Endothelial cell of umbilical vein (primary cell): ENCODE results near the gene CHMP3. TPM values are rescaled to one million over a fixed set of nuclear protein-coding genes. Genes with fewer than 3 reads are reported as not detected.

Experiments
- BruUV-seq: library from RNA; stranded (reverse); fragments of 400-500 nt; replicated peaks from 2 replicates; lab custom pipeline; 2021; lab: Mats Ljungman, UMichigan
- CTCF ChIA-PET: fragments of 300-600, 350-600 bp; sonication (Branson Sonifier 250); formaldehyde crosslinking; loops from one replicate; lab custom pipeline; 2021; ENCODE audit warnings: antibody characterized with exemption, inconsistent platforms; lab: Charles Lee
- POLR2A ChIA-PET: fragments of 300-600, 350-600 bp; sonication (Branson Sonifier 250); formaldehyde crosslinking; loops from one replicate; lab custom pipeline; 2021; ENCODE audit warnings: antibody characterized with exemption, inconsistent platforms; lab: Charles Lee
- DNase-seq: peaks from one replicate; pipeline ENCODE4 v3.0.0-alpha.2; 2011; ENCODE audit warnings: low read depth, low spot score
- FAIRE-seq: peaks from 2 replicates; lab custom pipeline; 2011; peaks lifted over from hg19 to GRCh38; lab: Jason Lieb, UNC
- H2AFZ ChIP-seq: 2 replicates; pipeline ENCODE4 v1.6.0; 2012; ENCODE audit warnings: low read depth, low read length, control low read depth, inconsistent platforms
- H3K27ac ChIP-seq: 2 replicates; pipeline ENCODE4 v1.5.1; 2011; ENCODE audit warnings: low read depth, mild to moderate bottlenecking, control low read depth, low read length, moderate library complexity; ENCODE audit not compliant: insufficient read depth
- H3K27me3 ChIP-seq, 2 experiments: 2 replicates each; pipeline versions ENCODE4 v1.6.0 to v1.6.1; 2011; ENCODE audit warnings: low read length in 2 of 2, mixed read lengths in 1 of 2; ENCODE audit not compliant: control insufficient read depth in 2 of 2, insufficient read depth in 2 of 2
- H3K36me3 ChIP-seq, 2 experiments: 2 replicates in 1 of 2; 3 replicates in 1 of 2; pipeline ENCODE4 v1.5.1; 2011; ENCODE audit warnings: low read length in 2 of 2, mild to moderate bottlenecking in 1 of 2, moderate library complexity in 1 of 2; ENCODE audit not compliant: control insufficient read depth in 2 of 2, insufficient read depth in 2 of 2; ENCODE audit errors: extremely low read depth in 1 of 2
- H3K4me1 ChIP-seq: 3 replicates; pipeline ENCODE4 v1.5.1; 2011; ENCODE audit warnings: mild to moderate bottlenecking, low read length; ENCODE audit not compliant: control insufficient read depth, insufficient read depth; ENCODE audit errors: extremely low read depth
- H3K4me2 ChIP-seq: 2 replicates; pipeline ENCODE4 v1.6.1; 2011; ENCODE audit warnings: low read length, control low read depth, mixed read lengths; ENCODE audit not compliant: insufficient read depth
- H3K4me3 ChIP-seq, 3 experiments: fragments of 200-600 bp in 1 of 3; sonication (generic), shearing (Covaris generic) in 1 of 3; replicated peaks in 1 of 3; 2 replicates each; pipeline ENCODE4 v1.5.1; 2011 to 2016; ENCODE audit warnings: control low read depth in 3 of 3, low read length in 3 of 3, mild to moderate bottlenecking in 2 of 3, inconsistent platforms in 1 of 3, low read depth in 1 of 3, moderate library complexity in 1 of 3; ENCODE audit not compliant: insufficient read depth in 1 of 3
- H3K79me2 ChIP-seq: 2 replicates; pipeline ENCODE4 v1.6.0; 2012; ENCODE audit warnings: low read length, inconsistent platforms; ENCODE audit not compliant: control insufficient read depth, insufficient read depth
- H3K9ac ChIP-seq: replicated peaks from 2 replicates; pipeline ENCODE3; 2011; ENCODE audit warnings: low read length, control low read depth; ENCODE audit not compliant: insufficient read depth; ENCODE audit errors: extremely low read depth
- H3K9me1 ChIP-seq: replicated peaks from 3 replicates; pipeline ENCODE4 v1.6.0; 2011; ENCODE audit warnings: mild to moderate bottlenecking, low read length; ENCODE audit not compliant: control insufficient read depth, insufficient read depth; ENCODE audit errors: extremely low read depth
- H3K9me3 ChIP-seq: replicated peaks from 2 replicates; pipeline ENCODE4 v1.5.1; 2012; ENCODE audit warnings: low read length, inconsistent platforms; ENCODE audit not compliant: control insufficient read depth, insufficient read depth
- H4K20me1 ChIP-seq: replicated peaks from 2 replicates; pipeline ENCODE3; 2011; ENCODE audit warnings: mild to moderate bottlenecking, low read length; ENCODE audit not compliant: control insufficient read depth, insufficient read depth; ENCODE audit errors: extremely low read depth
- EZH2 ChIP-seq: IDR thresholded peaks from 2 replicates; pipeline ENCODE4 v1.6.1; 2012; ENCODE audit warnings: borderline replicate concordance, low read depth, mild to moderate bottlenecking, moderate library complexity, low read length, inconsistent platforms; ENCODE audit not compliant: severe bottlenecking
- FOS ChIP-seq: IDR thresholded peaks from 2 replicates; pipeline ENCODE4 v1.6.1; 2011; ENCODE audit warnings: mild to moderate bottlenecking, low read length, moderate library complexity, borderline replicate concordance; ENCODE audit not compliant: insufficient read depth
- GATA2 ChIP-seq: IDR thresholded peaks from 2 replicates; pipeline ENCODE4 v1.7.0; 2011; ENCODE audit warnings: low read depth, mild to moderate bottlenecking, moderate library complexity, mixed read lengths, low read length; ENCODE audit not compliant: insufficient read length, insufficient read depth
- JUN ChIP-seq: IDR thresholded peaks from 2 replicates; pipeline ENCODE4 v1.6.1; 2011; ENCODE audit warnings: borderline replicate concordance, low read depth; ENCODE audit not compliant: insufficient read length, insufficient read depth
- MYC ChIP-seq: IDR thresholded peaks from one replicate; pipeline ENCODE4 v1.6.1; 2011; ENCODE audit warnings: mild to moderate bottlenecking, low read depth, low read length
- POLR2A ChIP-seq: IDR thresholded peaks from 2 replicates; pipeline ENCODE4 v1.6.1; 2012; ENCODE audit warnings: low read depth, mild to moderate bottlenecking, control low read depth, low read length
- POLR2AphosphoS5 ChIP-seq: IDR thresholded peaks from 2 replicates; pipeline ENCODE4 v1.6.1; 2012; ENCODE audit warnings: low read depth, mild to moderate bottlenecking, control low read depth, low read length, moderate library complexity; ENCODE audit not compliant: insufficient read depth
- dilution Hi-C: fragments of 300-500 bp; cut with MboI; formaldehyde crosslinking; loops from one replicate; pipeline ENCODE4 v1.15.0; 2019; ENCODE audit warnings: low sequenced_read_pairs; ENCODE audit not compliant: extremely low pct_ligation_motif_present
- intact Hi-C: fragments of 100-400 bp; cut with micrococcal nuclease; formaldehyde crosslinking; loops from one replicate; pipeline ENCODE4 v1.10.0; 2022
- polyA plus RNA-seq, 4 experiments: library from polyadenylated mRNA; depleted of rRNA in 3 of 4; stranded (reverse) in 3 of 4; unstranded in 1 of 4; fragments of >200 nt; gene quantifications; 2 replicates each; pipeline versions ENCODE4 v1.2.1 to v1.2.3, GENCODE V29; 2011 to 2012; ENCODE audit warnings: missing spikeins in 1 of 4
- total RNA-seq: library from RNA; stranded (reverse); gene quantifications from 2 replicates; pipeline ENCODE4 v1.2.3, GENCODE V29; 2021
- TF ChIP-seq, protein P1 (sequence below), 2 donors: IDR thresholded peaks; 1 replicate in 1 of 2; 2 replicates in 1 of 2; pipeline ENCODE4 v1.5.1; 2011; ENCODE audit warnings: low read length in 2 of 2, mild to moderate bottlenecking in 2 of 2, moderate library complexity in 2 of 2, control low read depth in 1 of 2, inconsistent platforms in 1 of 2, low read depth in 1 of 2; ENCODE audit not compliant: insufficient read depth in 1 of 2; ENCODE audit errors: extremely low read depth in 1 of 2
- TF ChIP-seq, protein P2 (sequence below): IDR thresholded peaks from 2 replicates; pipeline ENCODE4 v1.6.1; 2011; ENCODE audit not compliant: insufficient read depth, insufficient read length

The CHMP3 gene
- total and polyA plus RNA-seq, 2 donors (not counting 3 experiments of a cell fraction or from before 2014, with no cell fraction given), result 48.1 to 92.2 TPM

DNA sequence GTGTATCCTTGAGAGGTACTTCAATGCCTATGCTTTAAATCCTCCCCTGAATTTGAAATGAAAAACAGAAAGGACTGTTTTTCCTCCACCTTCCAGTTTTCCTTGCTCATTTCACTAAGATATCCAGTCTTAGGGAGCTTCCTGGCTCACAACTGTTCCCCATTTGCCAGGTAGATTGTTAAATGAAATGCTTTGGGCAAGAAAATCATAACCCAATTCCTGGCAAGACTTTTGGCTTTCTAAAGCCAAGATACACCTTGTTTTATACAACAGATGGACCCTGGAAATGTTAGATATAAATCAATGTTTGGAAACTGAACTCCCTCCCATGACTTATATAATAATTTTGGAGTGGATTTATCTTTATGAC lies 3.6 kb upstream of the CHMP3 start:
- FAIRE-seq, result no peak
- Histone ChIP-seq H3K9me3 (no peaks in the 10 kb centered on the region), H3K27me3 (no peaks in the 10 kb centered on the region), H3K4me2 (no peak overlapping the region), H3K36me3 (no peaks in the 10 kb centered on the region), H3K9me1 (no peaks in the 10 kb centered on the region), H4K20me1 (no peaks in the 10 kb centered on the region), H3K27ac (no peak overlapping the region), H2AFZ (no peak overlapping the region), H3K4me3 (no peak overlapping the region), H3K79me2 (peaks cover 9% of the 10 kb centered on the region), H3K9ac (no peak overlapping the region), H3K4me1 (peaks cover 6% of the 10 kb centered on the region)
- DNase-seq, result no peak
- POLR2A ChIA-PET, result no interaction called here
- intact Hi-C loops, result no loop called here
- TF ChIP-seq POLR2A, result no peak
- TF ChIP-seq EZH2, result no peak
- TF ChIP-seq POLR2AphosphoS5, result no peak
- no peak for TF ChIP-seq GATA2
- no peak for TF ChIP-seq FOS
- no TSS peak for BruUV-seq
- CTCF ChIA-PET, result no interaction called here
- dilution Hi-C loops, result no loop called here

DNA sequence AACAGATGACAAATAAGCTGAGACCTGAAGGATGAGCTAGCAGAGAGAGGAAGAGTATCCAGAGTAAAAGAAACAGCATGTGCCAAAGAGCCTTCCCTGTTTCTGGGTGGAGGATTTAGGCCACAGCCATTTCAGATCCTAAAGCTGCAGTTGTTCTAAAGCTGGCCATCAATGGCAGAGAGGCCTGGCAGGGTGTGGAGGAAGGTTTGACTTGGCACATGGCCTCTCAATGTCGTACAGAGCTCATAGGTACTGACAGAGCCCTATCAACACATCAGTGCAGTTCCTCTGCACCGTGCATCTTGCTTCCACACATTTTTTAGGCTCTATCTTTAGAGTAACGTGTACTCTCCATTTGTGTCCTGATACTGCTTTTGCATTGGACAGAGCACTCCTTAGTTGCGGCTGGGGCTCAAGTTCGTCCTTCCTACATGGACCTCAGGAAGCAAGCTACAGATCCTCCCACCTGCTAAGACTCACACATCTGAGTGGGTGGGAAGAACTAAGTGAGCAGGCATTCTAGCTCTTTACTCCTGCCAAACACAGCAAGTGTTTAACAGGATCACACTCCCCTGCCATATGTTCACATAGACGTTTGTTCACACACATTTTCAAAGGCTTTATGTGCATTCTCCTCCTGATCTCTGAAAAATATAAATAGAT lies 3.0 kb upstream of the CHMP3 start:
- intact Hi-C loops (no loop called here), dilution Hi-C loops (no loop called here)

More for the DNA sequence above, 3.0 kb upstream of the CHMP3 start:
- POLR2A ChIA-PET, result no interaction called here
- Histone ChIP-seq H4K20me1 (no peaks in the 10 kb centered on the region), H3K27me3 (no peaks in the 10 kb centered on the region), H3K4me3 (no peak overlapping the region), H3K4me1 (peaks cover 6% of the 10 kb centered on the region), H3K9ac (no peak overlapping the region), H2AFZ (no peak overlapping the region), H3K36me3 (no peaks in the 10 kb centered on the region), H3K9me1 (no peaks in the 10 kb centered on the region), H3K9me3 (no peaks in the 10 kb centered on the region), H3K4me2 (no peak overlapping the region), H3K27ac (no peak overlapping the region), H3K79me2 (peaks cover 13% of the 10 kb centered on the region)
- no TSS peak for BruUV-seq
- FAIRE-seq, result no peak
- TF ChIP-seq, protein P1, sequence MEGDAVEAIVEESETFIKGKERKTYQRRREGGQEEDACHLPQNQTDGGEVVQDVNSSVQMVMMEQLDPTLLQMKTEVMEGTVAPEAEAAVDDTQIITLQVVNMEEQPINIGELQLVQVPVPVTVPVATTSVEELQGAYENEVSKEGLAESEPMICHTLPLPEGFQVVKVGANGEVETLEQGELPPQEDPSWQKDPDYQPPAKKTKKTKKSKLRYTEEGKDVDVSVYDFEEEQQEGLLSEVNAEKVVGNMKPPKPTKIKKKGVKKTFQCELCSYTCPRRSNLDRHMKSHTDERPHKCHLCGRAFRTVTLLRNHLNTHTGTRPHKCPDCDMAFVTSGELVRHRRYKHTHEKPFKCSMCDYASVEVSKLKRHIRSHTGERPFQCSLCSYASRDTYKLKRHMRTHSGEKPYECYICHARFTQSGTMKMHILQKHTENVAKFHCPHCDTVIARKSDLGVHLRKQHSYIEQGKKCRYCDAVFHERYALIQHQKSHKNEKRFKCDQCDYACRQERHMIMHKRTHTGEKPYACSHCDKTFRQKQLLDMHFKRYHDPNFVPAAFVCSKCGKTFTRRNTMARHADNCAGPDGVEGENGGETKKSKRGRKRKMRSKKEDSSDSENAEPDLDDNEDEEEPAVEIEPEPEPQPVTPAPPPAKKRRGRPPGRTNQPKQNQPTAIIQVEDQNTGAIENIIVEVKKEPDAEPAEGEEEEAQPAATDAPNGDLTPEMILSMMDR (IDR thresholded peaks at IDR 0.05; ENCODE audit: extremely low read depth in 1 of 2, insufficient read depth in 1 of 2, low read depth in 1 of 2, low read length in 2 of 2), result no peak
- no peak for TF ChIP-seq POLR2AphosphoS5
- TF ChIP-seq JUN, result no peak
- TF ChIP-seq POLR2A, result no peak
- no peak for TF ChIP-seq FOS
- no peak for TF ChIP-seq MYC
- no peak for TF ChIP-seq GATA2
- TF ChIP-seq, protein P2, sequence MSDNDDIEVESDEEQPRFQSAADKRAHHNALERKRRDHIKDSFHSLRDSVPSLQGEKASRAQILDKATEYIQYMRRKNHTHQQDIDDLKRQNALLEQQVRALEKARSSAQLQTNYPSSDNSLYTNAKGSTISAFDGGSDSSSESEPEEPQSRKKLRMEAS, result no peak
- TF ChIP-seq EZH2, result no peak
- CTCF ChIA-PET, result no interaction called here
- DNase-seq, result no peak
